Loucy (cell line): Measurements from ENCODE around the gene SESN3.

Experiments
- H2AFZ ChIP-seq: fragments of 200-600 bp; sonication (generic); 2 replicates; pipeline ENCODE4 v1.6.0; 2016; ENCODE audit warnings: antibody characterized with exemption, mild to moderate bottlenecking, low read length, moderate library complexity
- H3F3A ChIP-seq: fragments of 200-600 bp; 2 replicates; pipeline ENCODE4 v1.6.0; 2016; ENCODE audit warnings: antibody characterized with exemption, low read depth, mild to moderate bottlenecking
- H3K27me3 ChIP-seq: fragments of 200-600 bp; sonication (generic); 2 replicates; pipeline ENCODE4 v1.6.1; 2014; ENCODE audit warnings: low read length, mild to moderate bottlenecking; ENCODE audit not compliant: insufficient read depth, poor library complexity, severe bottlenecking
- H3K36me3 ChIP-seq: fragments of 200-600 bp; sonication (generic); 2 replicates; pipeline ENCODE4 v1.6.1; 2016; ENCODE audit warnings: low read length; ENCODE audit not compliant: insufficient read depth
- H3K4me1 ChIP-seq: fragments of 200-600 bp; sonication (generic); 2 replicates; pipeline ENCODE4 v1.5.1; 2014; ENCODE audit warnings: low read length, mild to moderate bottlenecking; ENCODE audit not compliant: insufficient read depth, poor library complexity, severe bottlenecking
- H3K4me2 ChIP-seq: fragments of 200-600 bp; sonication (generic); 2 replicates; pipeline ENCODE4 v1.6.0; 2014; ENCODE audit warnings: antibody characterized with exemption, low read length, low read depth, mild to moderate bottlenecking; ENCODE audit not compliant: poor library complexity, severe bottlenecking
- H3K4me3 ChIP-seq: fragments of 200-600 bp; sonication (generic); 2 replicates; pipeline ENCODE4 v1.5.1; 2014; ENCODE audit warnings: low read length, mild to moderate bottlenecking, mixed read lengths; ENCODE audit not compliant: poor library complexity, severe bottlenecking
- H3K79me2 ChIP-seq: fragments of 200-600 bp; sonication (generic); 2 replicates; pipeline ENCODE4 v1.6.1; 2014; ENCODE audit warnings: low read length; ENCODE audit not compliant: insufficient read depth
- H3K9ac ChIP-seq: fragments of 200-600 bp; sonication (generic); 2 replicates; pipeline ENCODE4 v1.6.0; 2014; ENCODE audit warnings: mild to moderate bottlenecking, low read depth, low read length, moderate library complexity; ENCODE audit not compliant: poor library complexity, severe bottlenecking
- H3K9me2 ChIP-seq: fragments of 200-600 bp; sonication (generic); replicated peaks from 2 replicates; pipeline ENCODE4 v1.6.1; 2016; ENCODE audit warnings: low read depth, low read length, mixed read lengths
- H3K9me3 ChIP-seq: fragments of 200-600 bp; sonication (generic); 2 replicates; pipeline ENCODE4 v1.6.1; 2014; ENCODE audit warnings: mild to moderate bottlenecking, antibody characterized with exemption, low read length, low read depth; ENCODE audit not compliant: insufficient read depth
- H4K20me1 ChIP-seq: fragments of 200-600 bp; sonication (generic); 2 replicates; pipeline ENCODE4 v1.6.0; 2014; ENCODE audit warnings: antibody characterized with exemption, low read length, mild to moderate bottlenecking; ENCODE audit not compliant: insufficient read depth, poor library complexity, severe bottlenecking
- EZH2phosphoT487 ChIP-seq: fragments of 200-600 bp; IDR thresholded peaks from 2 replicates; pipeline ENCODE4 v1.6.1; 2018; ENCODE audit warnings: antibody characterized with exemption, mild to moderate bottlenecking, moderate library complexity, borderline replicate concordance
- TF ChIP-seq, protein P1 (sequence below): fragments of 200-600 bp; sonication (generic); conservative IDR thresholded peaks from 2 replicates; pipeline ENCODE4 v1.5.1; 2014; ENCODE audit warnings: mild to moderate bottlenecking, antibody characterized with exemption, low read length

SESN3 gene

DNA sequence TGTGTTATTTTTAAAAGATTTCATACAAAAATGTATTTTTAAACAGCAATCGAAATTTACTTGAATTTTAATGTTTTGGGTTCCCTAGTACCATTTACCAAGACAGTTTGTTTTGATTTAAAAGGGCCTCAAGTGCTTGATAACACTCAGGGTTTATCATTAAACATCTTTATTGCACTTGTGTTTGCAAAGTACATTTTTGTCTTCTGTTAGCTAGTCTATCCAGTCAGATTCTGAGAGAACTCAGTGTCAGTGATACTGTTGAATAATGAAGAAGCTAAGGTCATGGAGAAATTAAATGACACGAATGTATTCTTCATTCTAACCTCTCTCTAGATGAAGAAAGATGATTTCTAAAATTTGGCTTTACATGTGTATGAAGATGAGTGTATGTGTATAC lies 12.7 kb upstream of the SESN3 start:
- H3K79me2 ChIP-seq, result no peaks in the 10 kb centered on the region
- no peak overlapping the region for H3K4me2 ChIP-seq
- H3K9me3 ChIP-seq, result no peaks in the 10 kb centered on the region
- no peaks in the 10 kb centered on the region for H3F3A ChIP-seq
- H3K27me3 ChIP-seq, result no peaks in the 10 kb centered on the region
- H3K9me2 ChIP-seq, result no peaks in the 10 kb centered on the region
- H4K20me1 ChIP-seq, result no peaks in the 10 kb centered on the region
- no peak for TF ChIP-seq EZH2phosphoT487
- TF ChIP-seq, protein P1, sequence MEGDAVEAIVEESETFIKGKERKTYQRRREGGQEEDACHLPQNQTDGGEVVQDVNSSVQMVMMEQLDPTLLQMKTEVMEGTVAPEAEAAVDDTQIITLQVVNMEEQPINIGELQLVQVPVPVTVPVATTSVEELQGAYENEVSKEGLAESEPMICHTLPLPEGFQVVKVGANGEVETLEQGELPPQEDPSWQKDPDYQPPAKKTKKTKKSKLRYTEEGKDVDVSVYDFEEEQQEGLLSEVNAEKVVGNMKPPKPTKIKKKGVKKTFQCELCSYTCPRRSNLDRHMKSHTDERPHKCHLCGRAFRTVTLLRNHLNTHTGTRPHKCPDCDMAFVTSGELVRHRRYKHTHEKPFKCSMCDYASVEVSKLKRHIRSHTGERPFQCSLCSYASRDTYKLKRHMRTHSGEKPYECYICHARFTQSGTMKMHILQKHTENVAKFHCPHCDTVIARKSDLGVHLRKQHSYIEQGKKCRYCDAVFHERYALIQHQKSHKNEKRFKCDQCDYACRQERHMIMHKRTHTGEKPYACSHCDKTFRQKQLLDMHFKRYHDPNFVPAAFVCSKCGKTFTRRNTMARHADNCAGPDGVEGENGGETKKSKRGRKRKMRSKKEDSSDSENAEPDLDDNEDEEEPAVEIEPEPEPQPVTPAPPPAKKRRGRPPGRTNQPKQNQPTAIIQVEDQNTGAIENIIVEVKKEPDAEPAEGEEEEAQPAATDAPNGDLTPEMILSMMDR, result no peak
- no peak overlapping the region for H2AFZ ChIP-seq
- H3K4me1 ChIP-seq, result no peaks in the 10 kb centered on the region
- H3K36me3 ChIP-seq, result no peaks in the 10 kb centered on the region
- H3K9ac ChIP-seq, result no peak overlapping the region
- no peak overlapping the region for H3K4me3 ChIP-seq

DNA sequence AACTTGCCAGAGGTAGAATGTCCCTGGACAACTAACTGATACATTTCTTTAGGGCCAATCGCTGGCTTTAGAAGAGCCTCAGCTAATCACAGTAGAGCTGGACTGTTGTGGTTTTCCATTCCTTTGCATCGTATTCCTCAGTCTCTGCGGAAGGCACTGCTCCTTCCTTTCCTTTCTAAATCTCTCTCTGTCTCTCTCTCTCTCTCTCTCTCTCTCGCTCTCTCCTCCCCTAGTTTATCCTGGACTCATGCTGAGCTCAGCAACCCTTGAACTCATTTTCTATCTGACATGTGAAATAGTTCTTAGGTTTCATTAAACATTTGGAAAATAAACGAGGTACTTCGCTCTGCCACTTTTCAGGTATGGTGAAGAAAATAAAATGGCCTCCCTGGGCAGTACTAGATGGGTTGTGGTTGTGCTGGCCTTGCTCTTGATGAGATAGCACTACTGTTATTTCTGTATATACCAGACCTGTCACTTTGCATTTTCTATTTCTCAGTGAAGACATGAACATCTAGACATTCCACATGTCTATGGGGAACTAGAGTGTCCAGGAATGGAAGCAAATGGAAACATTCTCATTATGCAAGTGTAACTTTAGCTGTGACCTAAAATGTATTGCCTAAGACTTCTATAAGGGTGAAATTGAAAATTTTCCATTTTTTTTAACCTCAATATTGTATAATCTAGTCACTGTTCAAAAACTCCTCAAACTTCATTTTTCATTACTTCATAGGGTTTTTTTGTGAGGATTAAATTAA lies 12.0 kb upstream of the SESN3 start:
- H3K79me2 ChIP-seq, result no peaks in the 10 kb centered on the region
- no peak overlapping the region for H2AFZ ChIP-seq
- H4K20me1 ChIP-seq, result no peaks in the 10 kb centered on the region
- no peaks in the 10 kb centered on the region for H3K4me1 ChIP-seq
- no peaks in the 10 kb centered on the region for H3K36me3 ChIP-seq
- no peaks in the 10 kb centered on the region for H3K9me3 ChIP-seq
- no peak overlapping the region for H3K4me2 ChIP-seq
- no peaks in the 10 kb centered on the region for H3F3A ChIP-seq
- H3K4me3 ChIP-seq, result no peak overlapping the region
- no peak overlapping the region for H3K9ac ChIP-seq
- no peaks in the 10 kb centered on the region for H3K9me2 ChIP-seq
- H3K27me3 ChIP-seq, result no peaks in the 10 kb centered on the region
- TF ChIP-seq, protein P1, result no peak
- no peak for TF ChIP-seq EZH2phosphoT487

DNA sequence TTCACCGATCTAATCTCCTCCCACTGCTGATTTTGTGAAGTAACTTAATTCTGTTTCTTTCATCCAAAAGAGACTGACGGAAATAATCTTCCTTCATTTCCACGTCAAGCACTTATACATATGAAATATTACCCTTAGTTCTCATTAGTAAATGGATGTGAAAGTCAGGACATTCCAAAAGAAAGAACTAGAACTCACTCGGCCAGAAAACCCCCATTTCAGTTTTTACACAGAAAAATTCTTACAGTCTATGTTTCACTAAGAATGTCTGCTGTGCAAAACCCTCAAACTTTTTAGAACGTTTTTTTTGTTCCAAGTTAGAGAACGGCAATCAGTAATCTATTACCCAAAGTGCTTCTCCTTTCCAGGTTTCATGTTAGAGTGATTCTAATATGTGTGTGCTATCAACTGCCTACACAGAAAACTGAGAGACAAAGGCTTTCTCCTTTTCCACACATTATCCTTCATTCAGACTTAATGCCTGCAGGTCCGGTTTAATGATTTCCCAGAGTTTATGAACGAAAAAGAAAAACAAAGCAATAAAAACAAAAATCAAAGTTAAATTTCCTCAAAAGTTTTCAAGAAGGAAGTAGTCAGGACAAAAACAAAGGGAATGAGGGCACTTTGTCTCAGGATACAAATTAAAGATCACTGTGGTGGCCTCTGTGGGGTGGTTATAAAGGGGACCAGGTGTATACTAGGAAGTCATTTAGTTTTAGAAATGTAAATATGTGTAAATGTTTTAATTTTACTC lies 11.3 kb upstream of the SESN3 start:
- Histone ChIP-seq H3K4me2 (no peak overlapping the region), H4K20me1 (no peaks in the 10 kb centered on the region), H2AFZ (0 out of 2 replicates have a peak overlapping the region, but pooled peaks have one; percentile 24), H3F3A (no peaks in the 10 kb centered on the region), H3K79me2 (no peaks in the 10 kb centered on the region), H3K36me3 (no peaks in the 10 kb centered on the region), H3K4me3 (no peak overlapping the region), H3K9ac (no peak overlapping the region), H3K9me2 (no peaks in the 10 kb centered on the region), H3K9me3 (no peaks in the 10 kb centered on the region), H3K27me3 (no peaks in the 10 kb centered on the region), H3K4me1 (no peaks in the 10 kb centered on the region)
- TF ChIP-seq, protein P1, result no peak
- TF ChIP-seq EZH2phosphoT487, result no peak
